Kidney glomerular epithelial cell (primary cell): ENCODE data around the gene PBX4.

ENCODE experiments used
- DNase-seq: peaks from one replicate; lab custom pipeline; 2025; lab: John Stamatoyannopoulos, UW

PBX4 gene

GRCh38 chr19:19649155-19649554, 30.7 kb upstream of the PBX4 start:
- DNase-seq = no peak

- DNase-seq = no peak
Observed at GRCh38 chr19:19647037-19647835, 28.7 kb upstream of the PBX4 start.

- DNase-seq = no peak
Observed at GRCh38 chr19:19645233-19645870, 26.9 kb upstream of the PBX4 start.

- no peak for DNase-seq
Observed at GRCh38 chr19:19644054-19644388, 25.5 kb upstream of the PBX4 start.

GRCh38 chr19:19643158-19644053, 24.9 kb upstream of the PBX4 start, which contains the start of gene GMIP:
Gene GMIP (minus strand): TSS chr19:19643657. CDS start chr19:19643529, 128 bp downstream.
- DNase-seq = peak; percentile 48

- DNase-seq = no peak
Observed at GRCh38 chr19:19642506-19643157, 24.1 kb upstream of the PBX4 start.

- no peak for DNase-seq
Observed at GRCh38 chr19:19637523-19638251, 19.2 kb upstream of the PBX4 start.

- DNase-seq = no peak
Observed at GRCh38 chr19:19637186-19637522, 18.7 kb upstream of the PBX4 start.

GRCh38 chr19:19636573-19637185, 18.2 kb upstream of the PBX4 start:
- no peak for DNase-seq

GRCh38 chr19:19635313-19635702, 16.8 kb upstream of the PBX4 start:
- no peak for DNase-seq

- DNase-seq = no peak
Observed at GRCh38 chr19:19634516-19635312, 16.2 kb upstream of the PBX4 start.

GRCh38 chr19:19633711-19634515, 15.4 kb upstream of the PBX4 start:
- no peak for DNase-seq

- no peak for DNase-seq
Observed at GRCh38 chr19:19632661-19633060, 14.2 kb upstream of the PBX4 start.

- DNase-seq = no peak
Observed at GRCh38 chr19:19631346-19631745, 12.9 kb upstream of the PBX4 start.

- no peak for DNase-seq
Observed at GRCh38 chr19:19630426-19630825, 11.9 kb upstream of the PBX4 start.

GRCh38 chr19:19630062-19630414, 11.6 kb upstream of the PBX4 start:
- no peak for DNase-seq

GRCh38 chr19:19628501-19629134, 10.1 kb upstream of the PBX4 start:
- peak; percentile 21 for DNase-seq

GRCh38 chr19:19627621-19628500, 9.4 kb upstream of the PBX4 start, which contains the start of gene LPAR2:
Gene LPAR2 (minus strand): TSS chr19:19628220. CDS start chr19:19627275, 945 bp downstream.
- peak; percentile 17 for DNase-seq
